Measurements from ENCODE around the gene EDRF1.

EDRF1 gene

DNA sequence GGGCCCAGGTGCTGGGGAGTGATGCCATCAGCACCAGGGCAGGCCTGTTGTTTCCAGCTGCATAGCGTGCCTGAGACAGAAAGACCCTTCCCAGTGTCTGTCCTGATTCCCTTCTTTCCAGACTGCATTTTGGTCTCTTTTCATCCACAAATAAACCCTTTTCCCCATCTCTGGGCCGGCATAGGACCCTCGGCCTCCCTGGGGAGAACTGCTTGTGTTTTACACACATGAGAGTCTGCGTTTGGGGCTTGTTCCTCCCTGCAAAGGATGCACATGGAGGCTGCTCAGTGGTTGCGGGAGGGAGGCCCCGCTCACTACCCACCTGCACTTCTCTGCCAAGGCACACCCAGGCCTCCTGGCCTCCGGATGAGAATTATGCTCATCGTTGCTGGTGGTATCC is 61.9 kb downstream of the EDRF1 start:
- no peak for FAIRE-seq
- no peak for DNase-seq (ENCODE audit: extremely low spot score, insufficient read length, low read depth)

GRCh38 chr10:125782054-125782453 is 62.5 kb downstream of the EDRF1 start:
- DNase-seq (ENCODE audit: extremely low spot score, insufficient read length, low read depth) (no peak), FAIRE-seq (no peak)

DNA sequence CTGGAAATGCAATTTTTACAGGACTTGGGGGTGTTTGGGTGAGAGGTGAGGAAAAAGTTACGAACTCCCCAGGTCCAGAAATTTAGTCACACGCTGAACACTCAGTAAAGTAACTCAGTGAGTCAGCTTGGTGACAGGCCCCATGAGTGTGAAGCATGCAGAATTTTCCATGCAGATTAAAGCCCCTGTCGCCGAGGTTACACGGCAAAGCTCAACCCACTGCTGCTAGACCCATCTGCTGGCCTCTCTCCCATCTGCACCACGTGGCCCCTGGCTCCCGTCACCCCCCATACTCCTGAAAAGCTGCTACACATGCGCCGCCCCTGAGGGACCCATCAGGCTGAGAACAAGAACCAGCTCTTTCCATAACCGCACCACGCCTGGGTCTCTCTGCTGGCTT is 63.1 kb downstream of the EDRF1 start:
- no peak for FAIRE-seq
- no peak for DNase-seq (ENCODE audit: extremely low spot score, insufficient read length, low read depth)

DNA sequence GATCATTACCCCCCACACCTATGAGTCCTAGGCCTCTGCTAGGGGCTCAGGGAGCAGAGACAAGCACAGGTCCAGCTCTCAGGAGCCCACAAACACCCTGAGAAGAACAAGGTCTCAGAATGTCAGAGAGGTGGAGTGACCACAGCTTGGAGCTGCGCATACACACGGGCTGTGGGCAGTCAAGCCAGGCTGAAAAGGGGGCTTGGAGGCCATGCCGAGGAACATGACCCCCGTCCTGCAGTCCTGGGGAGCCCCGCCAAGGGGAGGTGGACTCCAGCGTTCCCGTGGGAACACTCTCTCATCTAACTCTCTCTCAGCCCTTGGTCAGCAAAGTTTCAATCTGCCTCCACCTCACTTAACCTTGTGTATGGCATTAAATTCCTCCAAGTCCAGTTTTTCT is 63.9 kb downstream of the EDRF1 start:
- FAIRE-seq = no peak
- DNase-seq (ENCODE audit: extremely low spot score, insufficient read length, low read depth) = no peak

GRCh38 chr10:125783957-125784356 is 64.4 kb downstream of the EDRF1 start:
- FAIRE-seq (peak; percentile 93), DNase-seq (ENCODE audit: extremely low spot score, insufficient read length, low read depth) (no peak)

GRCh38 chr10:125785791-125786190 is 66.3 kb downstream of the EDRF1 start:
- FAIRE-seq (no peak), DNase-seq (ENCODE audit: extremely low spot score, insufficient read length, low read depth) (no peak)

DNA sequence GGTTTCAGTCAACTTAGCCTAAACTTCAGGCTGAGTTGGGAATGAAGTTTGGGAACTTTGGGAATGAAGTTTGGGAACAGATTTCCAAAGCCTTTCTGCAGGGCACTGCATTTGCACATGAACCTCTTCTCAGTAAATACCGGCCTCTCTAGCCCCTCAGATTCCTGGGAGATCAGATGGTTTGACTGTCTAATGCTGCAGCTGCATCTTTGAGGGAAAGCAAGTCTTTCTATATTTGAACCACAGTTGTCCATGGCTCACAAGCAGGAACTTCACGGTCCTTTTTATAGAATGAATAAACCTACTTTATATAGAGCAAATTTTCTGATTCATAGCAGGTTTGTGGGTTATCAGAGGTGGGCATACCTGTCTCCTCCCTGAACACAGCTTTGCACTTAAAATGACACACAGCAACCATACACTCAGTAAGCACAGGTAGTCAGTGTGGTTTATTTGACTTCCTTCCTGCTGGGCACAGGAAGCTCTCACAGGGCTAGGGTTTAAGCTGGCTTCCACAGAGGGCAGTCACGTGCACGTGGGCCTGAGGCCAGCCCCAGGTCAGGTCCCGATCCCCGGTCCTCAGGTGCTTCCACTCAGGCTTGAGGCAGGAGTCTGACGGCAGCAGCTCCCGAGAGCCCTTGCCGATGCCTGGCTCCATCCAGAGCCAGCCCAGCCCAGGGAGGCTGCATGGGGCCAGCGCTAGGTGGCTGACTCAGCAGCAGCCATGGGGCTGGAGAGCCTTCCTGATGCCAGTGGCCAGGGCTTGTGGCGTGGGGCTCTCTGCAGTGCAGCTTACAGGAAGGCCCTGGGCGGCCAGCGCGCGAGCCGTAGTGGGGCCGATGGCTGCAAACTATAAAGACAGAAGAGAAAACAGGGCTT is 68.9 kb downstream of the EDRF1 start:
- no peak for DNase-seq (ENCODE audit: extremely low spot score, insufficient read length, low read depth)
- FAIRE-seq = no peak

DNA sequence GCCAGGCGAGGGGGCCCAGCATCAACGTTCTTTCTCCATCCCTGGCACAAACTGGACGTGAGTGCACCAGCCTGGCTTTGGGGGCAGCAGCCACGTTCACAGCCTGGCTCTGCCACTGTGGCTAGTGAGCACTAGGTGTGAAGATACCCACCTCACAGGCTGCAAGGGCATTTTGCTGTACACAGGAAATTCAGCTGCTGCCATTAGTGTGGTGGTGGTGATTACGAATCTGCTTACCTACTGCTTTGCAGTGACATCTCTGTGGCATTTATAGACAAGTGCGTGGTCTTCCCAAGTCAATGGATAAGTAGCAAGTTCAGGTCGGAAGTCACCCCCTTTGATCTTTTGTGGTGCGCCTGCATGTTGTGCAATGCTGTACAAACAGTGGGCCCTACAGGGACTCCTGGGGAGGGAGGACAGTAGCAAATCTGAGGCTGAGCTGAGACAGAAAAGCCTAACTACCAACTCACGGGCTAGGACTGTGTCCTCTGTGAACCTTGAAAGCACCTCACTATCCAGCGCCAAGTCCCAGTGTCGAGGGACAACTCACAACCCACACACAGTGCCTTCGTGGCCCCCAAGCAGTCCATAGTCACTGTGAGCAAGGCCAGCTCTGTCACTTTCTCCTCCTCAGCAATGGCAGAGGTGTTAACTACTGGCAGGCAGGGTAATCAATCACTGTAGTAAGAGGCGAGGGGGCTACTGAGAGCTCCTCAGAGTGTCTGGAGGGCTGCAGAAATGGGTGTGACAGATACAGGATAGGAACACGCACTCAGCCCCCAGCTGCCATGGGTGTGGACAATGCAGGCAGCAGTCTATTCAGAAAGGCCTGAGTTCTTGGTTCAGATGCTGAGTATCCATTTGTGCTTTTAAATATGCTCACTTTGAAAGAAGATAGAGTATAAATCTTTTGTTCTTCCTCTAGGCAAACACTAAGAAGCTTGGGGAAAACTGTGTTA is 73.1 kb downstream of the EDRF1 start:
- DNase-seq (ENCODE audit: extremely low spot score, insufficient read length, low read depth) (no peak), FAIRE-seq (no peak)

- FAIRE-seq (no peak), DNase-seq (ENCODE audit: extremely low spot score, insufficient read length, low read depth) (no peak)
These were observed 75.6 kb downstream of the EDRF1 start for GRCh38 chr10:125795128-125795527.

DNA sequence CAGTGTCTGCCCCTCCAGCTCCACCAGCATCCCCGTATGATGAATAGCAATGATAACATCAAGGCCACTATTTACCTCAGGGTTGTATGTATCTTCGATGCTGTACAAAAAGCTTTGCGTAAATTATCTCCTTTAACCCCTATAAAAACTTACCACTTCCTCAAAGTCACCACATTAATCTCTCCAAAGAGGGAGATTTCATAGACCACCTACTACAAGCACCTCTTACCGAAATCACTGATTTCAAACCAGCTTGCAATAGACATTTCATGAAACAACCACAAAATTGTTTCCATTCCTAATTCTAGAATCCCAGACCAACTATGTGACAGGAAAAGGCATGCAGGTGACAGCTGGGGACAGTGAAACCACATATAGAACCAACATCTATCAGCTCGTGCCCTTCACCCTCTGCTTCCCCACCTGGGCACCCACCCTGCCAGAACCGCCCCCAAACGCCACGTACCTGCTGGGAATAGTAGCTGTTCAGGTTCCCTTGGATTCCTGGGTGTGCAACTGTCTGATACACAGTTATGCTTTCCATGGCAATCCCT is 76.2 kb downstream of the EDRF1 start:
- DNase-seq (ENCODE audit: extremely low spot score, insufficient read length, low read depth) = no peak
- FAIRE-seq = no peak

DNA sequence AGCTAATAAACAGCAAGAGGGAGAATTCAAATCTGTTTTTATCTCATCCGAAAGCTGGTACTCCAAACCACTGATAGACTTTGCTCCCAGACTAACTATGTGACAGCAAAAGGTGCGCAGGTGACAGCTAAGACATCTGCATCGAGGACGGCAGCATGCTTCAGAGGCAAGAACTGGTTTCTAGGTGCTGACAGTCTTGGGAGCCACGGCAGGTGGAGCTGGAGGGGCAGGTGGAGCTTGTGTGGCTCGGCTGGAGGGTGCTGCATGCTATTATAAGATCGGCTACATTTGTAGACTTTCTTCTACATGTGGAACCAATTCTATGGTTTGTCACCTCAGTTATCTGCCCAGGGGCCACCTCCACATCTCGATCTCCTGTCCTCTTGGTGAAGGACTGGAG is 77.9 kb downstream of the EDRF1 start:
- DNase-seq (ENCODE audit: extremely low spot score, insufficient read length, low read depth) = no peak
- FAIRE-seq = no peak

GRCh38 chr10:125797994-125798662 is 78.6 kb downstream of the EDRF1 start:
- FAIRE-seq = no peak
- DNase-seq (ENCODE audit: extremely low spot score, insufficient read length, low read depth) = no peak

DNA sequence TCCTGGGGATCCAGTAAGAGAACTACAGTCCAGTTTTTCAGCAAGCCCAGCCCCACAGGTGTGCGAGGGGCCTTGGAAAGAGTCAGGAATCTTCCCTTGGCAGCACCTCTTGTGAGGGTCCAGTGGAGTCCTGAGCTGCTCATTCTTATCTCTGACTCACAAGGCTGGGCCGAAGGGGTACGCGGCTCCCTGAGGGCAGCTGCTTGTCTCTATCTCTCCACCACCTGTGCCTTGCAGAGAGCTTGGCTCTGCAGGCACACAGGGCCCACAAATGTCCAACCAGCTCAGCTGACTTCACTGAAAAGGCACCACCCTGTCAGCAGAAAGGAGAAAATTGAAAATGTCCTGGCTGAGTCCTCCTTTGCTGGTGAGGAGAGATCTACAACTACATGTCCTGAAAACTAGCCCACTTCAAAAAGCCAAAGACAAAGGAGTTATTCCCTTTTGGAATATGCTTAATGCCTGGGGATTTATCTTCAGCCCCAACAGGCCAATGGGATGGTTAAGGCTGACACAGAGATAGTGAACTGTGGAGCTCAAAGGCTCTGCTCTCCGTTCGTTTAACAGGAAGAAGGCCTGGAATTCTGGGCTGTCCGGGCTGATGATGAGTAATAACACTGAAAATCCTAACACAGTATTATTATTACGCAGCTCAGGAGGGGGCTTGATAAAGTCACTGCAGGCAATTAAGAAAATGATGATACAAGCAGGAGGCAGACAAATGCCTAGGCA is 80.1 kb downstream of the EDRF1 start:
- no peak for DNase-seq (ENCODE audit: extremely low spot score, insufficient read length, low read depth)
- FAIRE-seq = no peak

GRCh38 chr10:125801574-125801973 is 82.1 kb downstream of the EDRF1 start:
- FAIRE-seq = no peak
- DNase-seq (ENCODE audit: extremely low spot score, insufficient read length, low read depth) = no peak

DNA sequence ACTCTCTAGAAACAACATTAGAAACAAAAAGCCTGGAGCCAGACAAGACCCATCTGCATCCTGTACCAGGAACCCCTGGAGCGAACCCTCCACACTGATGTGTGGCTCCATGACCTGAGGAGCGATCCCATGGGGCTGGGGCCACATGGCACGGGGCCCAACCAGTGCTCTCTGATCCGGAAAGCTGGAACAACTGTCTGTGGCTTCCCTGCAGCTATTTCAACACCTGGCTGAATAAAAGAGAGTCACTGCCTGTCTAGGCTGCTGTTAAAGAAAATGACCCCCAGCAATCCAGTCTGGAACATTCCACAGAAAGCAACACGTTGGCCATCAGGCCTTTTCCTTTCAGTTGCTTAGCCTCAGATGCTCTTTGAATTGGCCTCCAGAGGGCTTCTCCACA is 82.6 kb downstream of the EDRF1 start:
- no peak for FAIRE-seq
- DNase-seq (ENCODE audit: extremely low spot score, insufficient read length, low read depth) = no peak

DNA sequence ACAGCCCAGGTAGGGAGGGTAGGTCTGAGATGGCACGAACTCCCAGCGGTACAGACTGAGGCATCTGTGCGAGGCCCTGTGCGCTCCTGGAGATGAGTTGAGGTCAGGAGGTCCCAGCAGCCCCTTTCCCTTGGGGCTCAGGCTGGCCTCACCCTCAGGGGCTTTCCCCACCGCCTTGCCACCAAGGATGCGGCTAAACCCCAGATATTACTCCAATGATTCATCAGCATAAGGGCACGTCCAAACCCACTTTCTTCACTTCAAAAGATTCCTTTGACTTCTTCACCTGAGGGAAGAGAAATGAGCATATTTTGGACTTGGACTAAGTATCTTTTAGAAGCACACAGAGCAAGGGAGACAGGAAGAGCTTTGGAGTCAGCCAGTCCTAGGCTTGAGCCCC is 83.2 kb downstream of the EDRF1 start:
- no peak for FAIRE-seq

GRCh38 chr10:125808047-125808446 is 88.5 kb downstream of the EDRF1 start:
- DNase-seq (ENCODE audit: extremely low spot score, insufficient read length, low read depth) = no peak
- FAIRE-seq = no peak

More for the DNA sequence above, 83.2 kb downstream of the EDRF1 start:
- no peak for DNase-seq (ENCODE audit: extremely low spot score, insufficient read length, low read depth)

DNA sequence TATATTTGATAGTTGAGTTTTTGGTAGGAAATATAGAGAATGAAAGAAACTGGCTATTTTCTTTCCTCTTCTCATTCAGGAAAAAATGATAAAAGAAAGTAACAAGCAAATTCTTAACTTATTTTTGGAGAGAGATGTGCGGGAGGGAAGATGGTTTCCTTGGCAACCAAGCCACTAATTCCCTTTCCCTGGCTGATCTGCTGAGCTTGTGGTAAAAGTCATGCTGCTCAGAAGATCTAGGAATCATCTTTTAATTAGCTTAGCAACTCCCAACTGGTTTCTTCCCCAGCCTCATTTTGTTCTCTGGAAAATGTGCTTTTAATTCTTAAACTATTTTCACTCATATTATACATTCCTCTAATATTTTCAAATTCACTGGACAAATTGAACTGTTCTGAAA is 91.7 kb downstream of the EDRF1 start:
- DNase-seq (ENCODE audit: extremely low spot score, insufficient read length, low read depth) = no peak
- no peak for FAIRE-seq

- DNase-seq (ENCODE audit: extremely low spot score, insufficient read length, low read depth) (no peak), FAIRE-seq (no peak)
These were observed 92.7 kb downstream of the EDRF1 start for GRCh38 chr10:125812128-125812750.

Data from GM18507 (cell line).